Neuron (in vitro differentiated cells): ENCODE results near the gene IRF9.
A peak's percentile ranks its signal among the peaks of the same experiment; 100 is the strongest.

Experiments
- H2AFZ ChIP-seq: one replicate; pipeline ENCODE4 v1.6.1; 2013; ENCODE audit warnings: low read depth, mild to moderate bottlenecking, inconsistent platforms, low read length, moderate library complexity
- H3K27me3 ChIP-seq: one replicate; pipeline ENCODE4 v1.6.1; 2013; ENCODE audit warnings: low read length; ENCODE audit not compliant: insufficient read depth
- H3K36me3 ChIP-seq: one replicate; pipeline ENCODE4 v1.6.1; 2013; ENCODE audit warnings: low read length; ENCODE audit not compliant: insufficient read depth
- H3K4me1 ChIP-seq: one replicate; pipeline ENCODE4 v1.6.1; 2013; ENCODE audit warnings: low read length; ENCODE audit not compliant: insufficient read depth
- H3K4me3 ChIP-seq: 2 replicates; pipeline ENCODE4 v1.5.1; 2013; ENCODE audit warnings: mild to moderate bottlenecking, low read length, moderate library complexity
- H3K9me3 ChIP-seq: one replicate; pipeline ENCODE4 v1.6.1; 2013; ENCODE audit warnings: low read length

IRF9 gene

GRCh38 chr14:24162093-24162492 is 1.0 kb downstream of the IRF9 start:
- no peak overlapping the region for H2AFZ ChIP-seq
- H3K4me1 ChIP-seq = peaks cover 19% of the 10 kb centered on the region
- H3K4me3 ChIP-seq = peak overlapping the region; percentile 55
- peaks cover 60% of the 10 kb centered on the region for H3K36me3 ChIP-seq
- no peaks in the 10 kb centered on the region for H3K27me3 ChIP-seq
- H3K9me3 ChIP-seq = no peaks in the 10 kb centered on the region

- Histone ChIP-seq H3K4me1 (peaks cover 19% of the 10 kb centered on the region), H3K9me3 (no peaks in the 10 kb centered on the region), H3K4me3 (no peak overlapping the region), H3K27me3 (no peaks in the 10 kb centered on the region), H3K36me3 (peaks cover 45% of the 10 kb centered on the region), H2AFZ (no peak overlapping the region)
Measured at GRCh38 chr14:24164518-24164991, 3.5 kb downstream of the IRF9 start.

- H3K4me1 ChIP-seq = peaks cover 14% of the 10 kb centered on the region
- H3K27me3 ChIP-seq = no peaks in the 10 kb centered on the region
- H3K36me3 ChIP-seq = peaks cover 33% of the 10 kb centered on the region
- no peaks in the 10 kb centered on the region for H3K9me3 ChIP-seq
- no peak overlapping the region for H3K4me3 ChIP-seq
- no peak overlapping the region for H2AFZ ChIP-seq
Measured at GRCh38 chr14:24165785-24166184, 4.7 kb downstream of the IRF9 start.

- Histone ChIP-seq H3K4me1 (no peaks in the 10 kb centered on the region), H3K36me3 (peaks cover 33% of the 10 kb centered on the region), H3K27me3 (no peaks in the 10 kb centered on the region), H3K4me3 (no peak overlapping the region), H2AFZ (no peak overlapping the region), H3K9me3 (no peaks in the 10 kb centered on the region)
Measured at GRCh38 chr14:24167469-24168114, 6.5 kb downstream of the IRF9 start.

GRCh38 chr14:24171422-24172260 is 10.6 kb downstream of the IRF9 start, which contains the start of gene REC8:
Gene REC8 (plus strand): TSS chr14:24172080. CDS start chr14:24172553, 473 bp downstream.
- peak within 1 kb of the TSS; percentile 15 for H3K4me3 ChIP-seq
- peaks cover 3% of the 10 kb centered on the region for H3K36me3 ChIP-seq
- no peaks in the 10 kb centered on the region for H3K27me3 ChIP-seq

GRCh38 chr14:24172261-24172860 is 11.3 kb downstream of the IRF9 start:
- peaks cover 4% of the 10 kb centered on the region for H3K36me3 ChIP-seq
- H3K27me3 ChIP-seq = no peaks in the 10 kb centered on the region
- peak overlapping the region; percentile 15 for H3K4me3 ChIP-seq
- H2AFZ ChIP-seq = no peak overlapping the region
- H3K9me3 ChIP-seq = no peaks in the 10 kb centered on the region
- no peaks in the 10 kb centered on the region for H3K4me1 ChIP-seq

More at GRCh38 chr14:24171422-24172260, 10.6 kb downstream of the IRF9 start, which contains the start of gene REC8:
- no peak within 1 kb of the TSS for H2AFZ ChIP-seq
- H3K9me3 ChIP-seq = no peaks in the 10 kb centered on the region
- H3K4me1 ChIP-seq = no peaks in the 10 kb centered on the region

GRCh38 chr14:24172871-24173281 is 11.8 kb downstream of the IRF9 start:
- Histone ChIP-seq H3K4me3 (no peak overlapping the region), H3K27me3 (no peaks in the 10 kb centered on the region), H3K4me1 (no peaks in the 10 kb centered on the region), H3K9me3 (no peaks in the 10 kb centered on the region), H2AFZ (no peak overlapping the region), H3K36me3 (peaks cover 4% of the 10 kb centered on the region)

GRCh38 chr14:24176599-24176998 is 15.5 kb downstream of the IRF9 start:
- Histone ChIP-seq H3K27me3 (no peaks in the 10 kb centered on the region), H3K4me1 (no peaks in the 10 kb centered on the region), H2AFZ (no peak overlapping the region), H3K9me3 (no peaks in the 10 kb centered on the region), H3K4me3 (no peak overlapping the region), H3K36me3 (peaks cover 32% of the 10 kb centered on the region)

- Histone ChIP-seq H3K4me1 (no peaks in the 10 kb centered on the region), H3K9me3 (no peaks in the 10 kb centered on the region), H3K27me3 (no peaks in the 10 kb centered on the region), H3K36me3 (peaks cover 39% of the 10 kb centered on the region), H3K4me3 (no peak overlapping the region), H2AFZ (no peak overlapping the region)
Measured at GRCh38 chr14:24177041-24177825, 16.2 kb downstream of the IRF9 start.

GRCh38 chr14:24177891-24178290 is 16.8 kb downstream of the IRF9 start:
- H3K4me3 ChIP-seq = no peak overlapping the region
- no peaks in the 10 kb centered on the region for H3K9me3 ChIP-seq
- no peaks in the 10 kb centered on the region for H3K27me3 ChIP-seq
- no peak overlapping the region for H2AFZ ChIP-seq
- peaks cover 45% of the 10 kb centered on the region for H3K36me3 ChIP-seq
- no peaks in the 10 kb centered on the region for H3K4me1 ChIP-seq

- no peak overlapping the region for H2AFZ ChIP-seq
- peaks cover 51% of the 10 kb centered on the region for H3K36me3 ChIP-seq
- no peak overlapping the region for H3K4me3 ChIP-seq
- H3K27me3 ChIP-seq = no peaks in the 10 kb centered on the region
- H3K9me3 ChIP-seq = no peaks in the 10 kb centered on the region
- H3K4me1 ChIP-seq = no peaks in the 10 kb centered on the region
Measured at GRCh38 chr14:24178399-24179178, 17.5 kb downstream of the IRF9 start.
